ENCODE data around the gene CDH20.

The CDH20 gene

DNA sequence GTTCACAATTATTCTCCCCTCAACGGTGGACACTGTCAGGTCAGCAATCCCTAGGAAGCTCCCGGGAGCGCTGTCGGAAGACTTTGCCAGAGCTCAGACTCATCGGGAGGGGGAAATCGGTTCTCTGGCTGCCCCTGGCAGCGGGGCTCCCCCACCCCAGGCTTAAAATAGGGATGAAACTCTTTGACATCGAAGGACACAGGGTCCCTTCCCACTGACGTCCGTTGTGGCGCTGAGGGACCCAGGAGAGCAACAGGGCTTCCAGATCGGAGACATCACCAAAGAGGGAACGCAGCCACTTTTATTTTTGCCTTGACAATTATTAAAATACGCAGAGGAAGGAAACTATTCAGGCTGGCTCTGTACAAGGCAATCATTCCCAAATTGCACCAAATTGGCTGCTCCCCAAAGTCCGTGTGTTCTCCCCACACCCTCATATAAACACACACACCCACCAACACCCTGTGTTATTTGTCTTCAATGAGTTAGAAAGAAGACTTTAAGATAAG, 249.0 kb downstream of the CDH20 start:
- Mint-ChIP-seq H3K9me3 (no peaks in the 10 kb centered on the region), H3K36me3 (ENCODE audit: insufficient read depth) (no peaks in the 10 kb centered on the region), H3K4me3 (peak overlapping the region in 1 of 2 donors; percentile 19), H3K27ac (no peak overlapping the region), H3K4me1 (ENCODE audit: low read depth in 2 of 2) (peaks cover 4 to 10% of the 10 kb centered on the region in 2 donors), H3K27me3 (peaks cover 20 to 66% of the 10 kb centered on the region in 2 donors)
- DNase-seq, result no peak
- ATAC-seq (replicated peaks), result no peak

DNA sequence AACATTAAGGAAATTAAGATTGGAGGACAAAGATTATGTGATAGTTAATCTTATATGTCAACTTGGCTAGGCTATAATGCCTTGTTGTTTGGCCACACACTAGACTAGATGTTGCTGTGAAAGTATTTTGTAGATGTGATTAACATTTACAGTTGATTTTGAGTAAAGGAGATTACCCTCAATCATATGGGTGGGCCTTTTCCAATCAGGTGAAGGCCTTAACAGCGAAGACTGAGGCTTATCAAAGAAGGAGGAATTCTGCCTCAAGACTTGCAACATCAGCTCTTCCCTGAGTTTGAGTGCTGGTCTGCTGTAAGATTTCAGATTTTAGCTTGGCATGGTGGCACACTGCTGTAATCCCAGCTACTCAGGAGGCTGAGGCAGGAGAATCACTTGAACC, 250.3 kb downstream of the CDH20 start:
- ATAC-seq (replicated peaks) (no peak), DNase-seq (no peak)
- peaks cover 20 to 64% of the 10 kb centered on the region in 2 donors for H3K27me3 Mint-ChIP-seq
- H3K4me3 Mint-ChIP-seq, result no peak overlapping the region
- H3K36me3 Mint-ChIP-seq (ENCODE audit: insufficient read depth), result no peaks in the 10 kb centered on the region
- H3K4me1 Mint-ChIP-seq (ENCODE audit: low read depth in 2 of 2), result peaks cover 4 to 10% of the 10 kb centered on the region in 2 donors
- peak overlapping the region in 1 of 2 donors; percentile 52 for H3K27ac Mint-ChIP-seq
- H3K9me3 Mint-ChIP-seq, result no peaks in the 10 kb centered on the region

DNA sequence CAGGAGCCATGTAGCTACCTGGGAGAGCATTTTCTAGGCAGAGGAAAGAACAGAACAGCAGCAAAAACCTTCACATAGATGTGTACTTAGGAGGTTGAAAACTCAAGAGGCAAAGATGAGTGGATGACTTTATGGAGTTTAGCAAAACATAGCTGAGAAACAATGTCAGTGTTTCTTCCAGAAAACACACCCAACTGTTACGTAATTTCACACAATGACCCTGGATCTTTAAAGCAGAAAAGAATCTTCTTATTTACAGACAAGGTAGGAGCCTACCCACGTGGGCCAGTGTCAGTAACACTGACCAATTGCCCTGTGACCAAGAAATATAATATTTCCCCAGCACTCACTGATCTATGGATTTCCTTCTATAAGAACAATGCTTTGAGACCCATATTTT, 254.6 kb downstream of the CDH20 start:
- no peak for ATAC-seq (replicated peaks)
- Mint-ChIP-seq H3K36me3 (ENCODE audit: insufficient read depth) (no peaks in the 10 kb centered on the region), H3K27me3 (peaks cover 6 to 41% of the 10 kb centered on the region in 2 donors), H3K9me3 (no peaks in the 10 kb centered on the region), H3K4me1 (ENCODE audit: low read depth in 2 of 2) (no peaks in the 10 kb centered on the region), H3K27ac (no peak overlapping the region), H3K4me3 (no peak overlapping the region)
- DNase-seq, result no peak

- Mint-ChIP-seq H3K4me1 (ENCODE audit: low read depth in 2 of 2) (no peaks in the 10 kb centered on the region), H3K27ac (no peak overlapping the region), H3K9me3 (no peaks in the 10 kb centered on the region), H3K36me3 (ENCODE audit: insufficient read depth) (no peaks in the 10 kb centered on the region), H3K27me3 (peaks cover 6 to 32% of the 10 kb centered on the region in 2 donors), H3K4me3 (no peak overlapping the region)
- DNase-seq (no peak), ATAC-seq (replicated peaks) (no peak)
Measured at GRCh38 chr18:61589053-61589723, 256.0 kb downstream of the CDH20 start.

- no peaks in the 10 kb centered on the region for H3K36me3 Mint-ChIP-seq (ENCODE audit: insufficient read depth)
- DNase-seq (no peak), ATAC-seq (replicated peaks) (no peak)
- no peaks in the 10 kb centered on the region for H3K9me3 Mint-ChIP-seq
- no peaks in the 10 kb centered on the region for H3K4me1 Mint-ChIP-seq (ENCODE audit: low read depth in 2 of 2)
- H3K4me3 Mint-ChIP-seq, result no peak overlapping the region
- H3K27ac Mint-ChIP-seq, result no peak overlapping the region
- peaks cover 6 to 32% of the 10 kb centered on the region in 2 donors for H3K27me3 Mint-ChIP-seq
Measured at GRCh38 chr18:61589724-61590065, 256.5 kb downstream of the CDH20 start.

- H3K36me3 Mint-ChIP-seq (ENCODE audit: insufficient read depth), result no peaks in the 10 kb centered on the region
- ATAC-seq (replicated peaks) (no peak), DNase-seq (no peak)
- H3K27ac Mint-ChIP-seq, result no peak overlapping the region
- H3K4me1 Mint-ChIP-seq (ENCODE audit: low read depth in 2 of 2), result no peaks in the 10 kb centered on the region
- no peak overlapping the region for H3K4me3 Mint-ChIP-seq
- peaks cover 6 to 20% of the 10 kb centered on the region in 2 donors for H3K27me3 Mint-ChIP-seq
- H3K9me3 Mint-ChIP-seq, result no peaks in the 10 kb centered on the region
Measured at GRCh38 chr18:61591253-61591652, 258.0 kb downstream of the CDH20 start.

DNA sequence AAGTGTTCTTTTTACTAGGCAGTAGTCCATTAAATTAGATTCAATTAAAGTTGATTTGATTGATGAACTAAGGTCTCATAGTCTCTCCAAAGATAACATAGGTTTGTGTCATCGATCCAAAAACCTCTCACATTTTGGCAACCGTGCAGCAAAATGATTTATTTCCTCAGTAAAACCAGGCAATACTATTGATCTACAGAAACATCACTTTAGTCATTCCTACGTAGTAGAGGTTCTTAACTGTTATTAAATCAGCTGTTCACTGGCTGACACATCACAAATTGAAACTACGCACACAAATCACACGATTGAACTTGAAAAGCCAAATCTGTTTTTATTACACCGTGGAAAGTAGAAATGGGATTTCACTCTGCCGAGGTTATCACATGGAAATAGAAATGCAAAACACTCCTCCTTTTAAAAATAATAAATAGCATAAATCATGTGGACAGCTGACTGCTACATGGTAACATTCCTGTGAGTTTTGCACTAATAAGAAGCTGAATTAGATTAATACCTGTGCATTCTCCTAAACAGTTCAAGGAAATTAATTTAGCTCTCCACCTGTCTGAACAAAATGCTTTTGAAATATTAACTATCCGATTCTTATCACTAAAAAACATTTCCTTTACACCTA, 262.5 kb downstream of the CDH20 start:
- Mint-ChIP-seq H3K9me3 (no peaks in the 10 kb centered on the region), H3K36me3 (ENCODE audit: insufficient read depth) (no peaks in the 10 kb centered on the region), H3K27ac (no peak overlapping the region), H3K4me3 (no peak overlapping the region), H3K27me3 (peaks cover 0 to 13% of the 10 kb centered on the region in 2 donors), H3K4me1 (ENCODE audit: low read depth in 2 of 2) (no peaks in the 10 kb centered on the region)
- no peak for DNase-seq
- no peak for ATAC-seq (replicated peaks)

DNA sequence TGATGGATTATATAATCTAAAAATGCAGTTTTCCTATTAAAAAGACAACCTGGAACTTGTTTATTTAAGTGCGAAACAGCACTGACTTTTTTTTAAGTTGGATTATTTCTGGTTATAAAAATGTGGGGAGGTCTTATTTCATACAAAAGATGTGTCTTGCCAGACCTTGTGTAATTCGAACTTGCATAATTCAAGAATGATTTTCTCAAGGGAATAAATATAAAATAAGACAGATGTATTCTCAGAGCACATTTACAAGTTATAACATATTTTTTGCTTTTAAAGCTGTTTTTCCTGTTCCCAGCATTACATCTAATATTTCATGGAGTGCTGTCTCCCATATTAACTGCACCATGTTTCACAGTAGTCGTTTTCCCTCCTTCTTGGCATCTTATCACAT, 263.1 kb downstream of the CDH20 start:
- no peak for ATAC-seq (replicated peaks)

GRCh38 chr18:61597316-61597715, 264.1 kb downstream of the CDH20 start:
- Mint-ChIP-seq H3K27ac (no peak overlapping the region), H3K9me3 (no peaks in the 10 kb centered on the region), H3K36me3 (ENCODE audit: insufficient read depth) (no peaks in the 10 kb centered on the region), H3K27me3 (peaks cover 1 to 7% of the 10 kb centered on the region in 2 donors), H3K4me3 (no peak overlapping the region), H3K4me1 (ENCODE audit: low read depth in 2 of 2) (no peaks in the 10 kb centered on the region)
- DNase-seq (no peak), ATAC-seq (replicated peaks) (no peak)

More for the DNA sequence above, 263.1 kb downstream of the CDH20 start:
- DNase-seq, result no peak
- Mint-ChIP-seq H3K36me3 (ENCODE audit: insufficient read depth) (no peaks in the 10 kb centered on the region), H3K4me3 (no peak overlapping the region), H3K27ac (no peak overlapping the region), H3K9me3 (no peaks in the 10 kb centered on the region), H3K4me1 (ENCODE audit: low read depth in 2 of 2) (no peaks in the 10 kb centered on the region), H3K27me3 (peaks cover 0 to 13% of the 10 kb centered on the region in 2 donors)

DNA sequence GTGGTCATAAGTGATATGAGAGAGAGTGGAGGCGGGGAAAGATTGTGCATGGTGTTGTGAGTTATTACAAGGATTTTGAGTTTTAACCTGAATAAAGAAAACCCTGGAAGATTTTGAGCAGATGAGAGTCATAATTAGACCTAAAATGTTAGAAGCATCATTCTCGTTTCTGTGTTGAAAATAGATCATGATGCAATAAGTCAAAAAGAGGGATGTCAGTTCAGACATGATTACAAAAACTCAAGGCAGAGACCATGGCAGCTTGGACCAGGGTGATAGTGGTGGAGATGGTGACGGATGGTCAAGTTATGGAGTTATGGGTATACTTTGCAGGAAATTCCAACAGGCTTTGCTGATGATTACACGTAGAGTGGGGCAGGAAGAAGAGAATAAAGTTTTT, 267.2 kb downstream of the CDH20 start:
- Mint-ChIP-seq H3K4me1 (ENCODE audit: low read depth in 2 of 2) (no peaks in the 10 kb centered on the region), H3K27me3 (peaks cover 7 to 30% of the 10 kb centered on the region in 2 donors), H3K4me3 (no peak overlapping the region), H3K27ac (no peak overlapping the region), H3K9me3 (no peaks in the 10 kb centered on the region), H3K36me3 (ENCODE audit: insufficient read depth) (no peaks in the 10 kb centered on the region)
- ATAC-seq (replicated peaks) (no peak), DNase-seq (no peak)

GRCh38 chr18:61602836-61603235, 269.6 kb downstream of the CDH20 start:
- Mint-ChIP-seq H3K9me3 (no peaks in the 10 kb centered on the region), H3K36me3 (ENCODE audit: insufficient read depth) (no peaks in the 10 kb centered on the region), H3K27ac (no peak overlapping the region), H3K4me3 (no peak overlapping the region), H3K27me3 (peaks cover 7 to 37% of the 10 kb centered on the region in 2 donors), H3K4me1 (ENCODE audit: low read depth in 2 of 2) (no peaks in the 10 kb centered on the region)
- ATAC-seq (replicated peaks) (no peak), DNase-seq (no peak)

Measured in effector memory CD8-positive, alpha-beta T cell (primary cell).